ENCODE measurements around the gene BHLHE40. TPM values are rescaled to one million over a fixed set of nuclear protein-coding genes. Genes with fewer than 3 reads are reported as not detected.

The BHLHE40 gene
- total and polyA plus RNA-seq, 2 of the 4 experiments (the other 2 are of a cell fraction) = 22.8 to 31.8 TPM

DNA sequence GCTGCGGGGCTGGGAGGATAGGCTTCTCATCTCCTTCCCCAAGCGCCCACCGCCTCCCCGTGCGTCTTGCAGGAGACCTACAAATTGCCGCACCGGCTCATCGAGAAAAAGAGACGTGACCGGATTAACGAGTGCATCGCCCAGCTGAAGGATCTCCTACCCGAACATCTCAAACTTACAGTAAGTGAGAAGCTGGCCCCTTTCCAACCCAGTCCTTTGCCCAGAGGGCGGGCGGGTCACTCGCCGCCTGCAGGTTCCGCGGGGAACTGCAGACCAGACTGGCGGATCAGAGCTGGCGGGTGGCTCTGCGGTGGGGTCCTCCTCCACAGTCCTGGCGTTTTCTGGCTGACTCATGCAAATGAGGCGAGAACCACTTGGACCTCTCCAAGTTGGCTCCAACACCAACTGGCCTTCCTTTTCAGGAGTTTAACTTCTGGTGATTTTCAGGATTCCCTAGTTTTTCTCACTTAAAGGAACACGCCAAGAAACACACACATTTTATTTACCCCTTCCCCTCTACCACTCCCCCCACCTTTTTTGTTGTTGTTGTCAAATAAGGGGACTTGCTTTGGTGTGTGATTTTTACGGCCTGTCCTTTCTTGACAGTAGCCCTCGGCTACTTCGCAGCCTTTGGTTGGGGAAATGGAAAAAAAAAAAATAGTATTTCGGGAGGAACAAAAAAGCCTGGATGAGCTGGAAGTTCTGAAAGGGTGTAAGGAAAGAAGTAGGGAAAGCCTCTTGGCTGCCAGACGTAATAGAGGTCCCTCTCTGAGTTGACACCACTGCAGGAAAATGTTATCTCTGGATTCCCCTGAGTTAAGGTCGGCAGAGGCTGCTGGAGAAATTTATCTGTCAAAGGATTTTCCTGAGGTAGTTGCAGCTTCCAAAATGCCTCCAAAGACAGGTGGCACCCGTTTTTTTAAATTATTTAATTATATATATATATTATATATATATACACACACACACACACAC lies 1.3 kb downstream of the BHLHE40 start:
- Histone ChIP-seq H4K91ac (ENCODE audit: insufficient read depth, low read depth, low read length) (peak overlapping the region; percentile 95), H3K27me3 (ENCODE audit: control insufficient read depth, insufficient read depth, low read length) (no peaks in the 10 kb centered on the region), H3K36me3 (ENCODE audit: control insufficient read depth, insufficient read depth, low read length) (peaks cover 14% of the 10 kb centered on the region), H3K79me1 (ENCODE audit: low read depth in 1 of 2, low read length in 2 of 2) (peaks cover 16 to 50% of the 10 kb centered on the region in 2 experiments; a peak in 3 of 4 replicates), H3K4me3 (ENCODE audit: insufficient read depth, low read depth, low read length) (peak overlapping the region; percentile 92), H3K9ac (ENCODE audit: low read depth, low read length) (peak overlapping the region; percentile 92), H2AFZ (replicated peaks; ENCODE audit: low read length, poor library complexity) (peak overlapping the region; percentile 89), H3K4me2 (ENCODE audit: low read depth, low read length) (peak overlapping the region; percentile 78), H4K8ac (ENCODE audit: low read depth in 2 of 2, low read length in 2 of 2) (peak overlapping the region; percentile 78 to 83; a peak in 3 of 4 replicates), H2BK5ac (ENCODE audit: low read depth, low read length, poor library complexity, severe bottlenecking) (peak overlapping the region; percentile 90), H3K18ac (ENCODE audit: low read depth, low read length) (peak overlapping the region; percentile 72), H3K56ac (ENCODE audit: extremely low read depth, insufficient read depth, low read length) (peak overlapping the region; percentile 88), H3K27ac (ENCODE audit: insufficient read depth, low read length) (peak overlapping the region; percentile 93), H2AK9ac (replicated peaks; ENCODE audit: low read depth, low read length, poor library complexity) (peak overlapping the region; percentile 95), H3K14ac (replicated peaks; ENCODE audit: low read depth, low read length) (peak overlapping the region; percentile 98), H3K23ac (ENCODE audit: low read depth, low read length) (peak overlapping the region; percentile 92), H2AK5ac (ENCODE audit: low read depth, low read length) (peak overlapping the region; percentile 85; the same call in 1 of the 2 replicates), H2BK120ac (ENCODE audit: low read depth, low read length) (peak overlapping the region; percentile 86), H3K4me1 (ENCODE audit: control insufficient read depth, insufficient read depth, low read length) (peaks cover 26% of the 10 kb centered on the region), H2BK20ac (ENCODE audit: low read depth, low read length) (0 out of 2 replicates have a peak overlapping the region, but pooled peaks have one; percentile 42), H3K9me3 (ENCODE audit: control insufficient read depth, insufficient read depth, low read length) (no peaks in the 10 kb centered on the region), H4K5ac (ENCODE audit: low read depth, low read length) (peak overlapping the region; percentile 40; the same call in 1 of the 2 replicates), H2BK15ac (ENCODE audit: low read depth, low read length) (peak overlapping the region; percentile 61; the same call in 2 of the 3 replicates), H3K9me1 (ENCODE audit: insufficient read depth, low read length) (peaks cover 7% of the 10 kb centered on the region; the same call in 1 of the 2 replicates), H4K20me1 (ENCODE audit: insufficient read depth, low read length) (peaks cover 24% of the 10 kb centered on the region; the same call in 1 of the 2 replicates), H3K4ac (ENCODE audit: low read depth, low read length) (peak overlapping the region; percentile 95)
- no TSS peak for BruUV-seq (replicated peaks)
- WGBS, 2 experiments (ENCODE audit: extremely low coverage in 2 of 2, insufficient read length in 1 of 2) = 31% methylated on average over 6 of the region's 32 CpGs; no CpG with 5 or more reads in 1 of the 2 experiments
- DNase-seq (peak; percentile 92), ATAC-seq (ENCODE audit: low read depth) (peak; percentile 25)
- intact Hi-C loops (cut with micrococcal nuclease) = loop anchor here (1.0 to 5.0 kb wide), 3 partner anchors 46 to 217 kb away; no protein-coding TSS in a partner anchor
- in situ Hi-C loops (cut with MboI; ENCODE audit: low sequenced_read_pairs) = loop anchor here (5.0 to 10.0 kb wide), 3 partner anchors 42 to 263 kb away; partner anchors contain the start of gene ARL8B
- ChIA-PET POLR2A (ENCODE audit: unreplicated experiment) (interaction anchor here (0.6 to 1.5 kb wide), 4 partner anchors 41 to 1806 kb away, joined by 3 to 7 read pairs (median 6); no protein-coding TSS in a partner anchor), CTCF (interaction anchor here (0.7 to 2.7 kb wide), 10 partner anchors 33 to 315 kb away, joined by 3 to 15 read pairs (median 4); no protein-coding TSS in a partner anchor)
- dilution Hi-C loops (cut with HindIII; ENCODE audit: low sequenced_read_pairs, unreplicated experiment) = no loop called here
- peak; percentile 38; the same call in 1 of the 2 replicates for TF ChIP-seq MAZ (IDR thresholded peaks at IDR 0.05; ENCODE audit: borderline replicate concordance, low read depth, low read length)
- no peak for TF ChIP-seq RFX5 (IDR thresholded peaks at IDR 0.05; ENCODE audit: low read depth, low read length)
- TF ChIP-seq MXI1 (IDR thresholded peaks at IDR 0.05; ENCODE audit: borderline replicate concordance, low read depth, low read length) = no peak
- peak; percentile 75 for TF ChIP-seq NFE2L2 (IDR thresholded peaks at IDR 0.05; ENCODE audit: low read depth, low read length)
- TF ChIP-seq, protein P1, sequence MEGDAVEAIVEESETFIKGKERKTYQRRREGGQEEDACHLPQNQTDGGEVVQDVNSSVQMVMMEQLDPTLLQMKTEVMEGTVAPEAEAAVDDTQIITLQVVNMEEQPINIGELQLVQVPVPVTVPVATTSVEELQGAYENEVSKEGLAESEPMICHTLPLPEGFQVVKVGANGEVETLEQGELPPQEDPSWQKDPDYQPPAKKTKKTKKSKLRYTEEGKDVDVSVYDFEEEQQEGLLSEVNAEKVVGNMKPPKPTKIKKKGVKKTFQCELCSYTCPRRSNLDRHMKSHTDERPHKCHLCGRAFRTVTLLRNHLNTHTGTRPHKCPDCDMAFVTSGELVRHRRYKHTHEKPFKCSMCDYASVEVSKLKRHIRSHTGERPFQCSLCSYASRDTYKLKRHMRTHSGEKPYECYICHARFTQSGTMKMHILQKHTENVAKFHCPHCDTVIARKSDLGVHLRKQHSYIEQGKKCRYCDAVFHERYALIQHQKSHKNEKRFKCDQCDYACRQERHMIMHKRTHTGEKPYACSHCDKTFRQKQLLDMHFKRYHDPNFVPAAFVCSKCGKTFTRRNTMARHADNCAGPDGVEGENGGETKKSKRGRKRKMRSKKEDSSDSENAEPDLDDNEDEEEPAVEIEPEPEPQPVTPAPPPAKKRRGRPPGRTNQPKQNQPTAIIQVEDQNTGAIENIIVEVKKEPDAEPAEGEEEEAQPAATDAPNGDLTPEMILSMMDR (conservative IDR thresholded peaks at IDR 0.05; ENCODE audit: low read depth, low read length) = peak; percentile 82
- peak; percentile 53 for TF ChIP-seq FOS (IDR thresholded peaks at IDR 0.05; ENCODE audit: low read depth, low read length)
- TF ChIP-seq, protein P2, sequence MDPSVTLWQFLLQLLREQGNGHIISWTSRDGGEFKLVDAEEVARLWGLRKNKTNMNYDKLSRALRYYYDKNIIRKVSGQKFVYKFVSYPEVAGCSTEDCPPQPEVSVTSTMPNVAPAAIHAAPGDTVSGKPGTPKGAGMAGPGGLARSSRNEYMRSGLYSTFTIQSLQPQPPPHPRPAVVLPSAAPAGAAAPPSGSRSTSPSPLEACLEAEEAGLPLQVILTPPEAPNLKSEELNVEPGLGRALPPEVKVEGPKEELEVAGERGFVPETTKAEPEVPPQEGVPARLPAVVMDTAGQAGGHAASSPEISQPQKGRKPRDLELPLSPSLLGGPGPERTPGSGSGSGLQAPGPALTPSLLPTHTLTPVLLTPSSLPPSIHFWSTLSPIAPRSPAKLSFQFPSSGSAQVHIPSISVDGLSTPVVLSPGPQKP (IDR thresholded peaks at IDR 0.05; ENCODE audit: borderline replicate concordance, low read depth, low read length) = no peak
- peak; percentile 41 for TF ChIP-seq SMC3 (IDR thresholded peaks at IDR 0.05; ENCODE audit: low read depth, low read length)
- TF ChIP-seq BHLHE40 (IDR thresholded peaks at IDR 0.05; ENCODE audit: low read depth, low read length) = no peak; the same call in 1 of the 2 replicates
- TF ChIP-seq CEBPB (IDR thresholded peaks at IDR 0.05; ENCODE audit: low read depth, low read length) = no peak
- TF ChIP-seq POLR2A (IDR thresholded peaks at IDR 0.05; ENCODE audit: low read depth, low read length) = peak; percentile 11; the same call in 1 of the 2 replicates
- TF ChIP-seq MAFK (IDR thresholded peaks at IDR 0.05; ENCODE audit: low read depth, low read length) = peak; percentile 62
- 0 out of 2 replicates have a peak, but pooled peaks have one; percentile 56 for TF ChIP-seq CHD1 (IDR thresholded peaks at IDR 0.05; ENCODE audit: low read depth, low read length)

Measured in IMR-90 (cell line).